NCI-H1092 (cell line): ENCODE results near the gene ST6GALNAC3.

Source experiments
- DNase-seq: peaks from one replicate; lab custom pipeline; 2025; lab: John Stamatoyannopoulos, UW

Gene ST6GALNAC3

DNA sequence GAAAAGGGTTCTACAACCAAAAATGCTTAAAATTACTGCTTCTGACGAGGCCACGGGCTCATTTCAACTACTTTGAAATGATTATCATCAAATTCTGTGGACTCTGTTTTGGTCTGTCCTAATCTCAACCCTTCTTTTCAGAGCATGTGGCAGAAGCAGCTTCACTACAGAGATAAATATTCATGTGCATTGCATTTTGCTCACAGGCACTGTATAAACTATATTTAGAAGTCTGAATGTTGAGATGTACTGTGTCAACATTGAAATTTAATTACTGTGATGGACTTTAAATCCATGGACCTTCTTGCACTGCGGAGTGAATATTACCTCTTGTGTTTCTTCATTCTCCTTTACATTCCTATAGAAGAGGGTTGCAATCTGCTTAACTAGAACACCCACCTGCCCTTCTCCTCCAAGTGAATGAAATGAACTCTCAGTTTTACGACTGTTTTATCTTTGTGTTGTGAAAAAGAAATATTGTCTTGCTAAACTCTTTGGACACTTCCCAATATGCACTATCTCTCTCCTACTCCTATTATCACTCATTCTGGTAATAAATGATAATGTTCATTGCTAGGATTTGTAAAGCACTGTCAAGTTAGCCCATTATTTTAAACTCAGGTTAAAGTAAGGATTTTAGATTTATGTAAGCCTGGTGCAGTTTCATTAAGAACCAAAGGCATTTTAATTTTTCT is 511.6 kb downstream of the ST6GALNAC3 start:
- DNase-seq = no peak

DNA sequence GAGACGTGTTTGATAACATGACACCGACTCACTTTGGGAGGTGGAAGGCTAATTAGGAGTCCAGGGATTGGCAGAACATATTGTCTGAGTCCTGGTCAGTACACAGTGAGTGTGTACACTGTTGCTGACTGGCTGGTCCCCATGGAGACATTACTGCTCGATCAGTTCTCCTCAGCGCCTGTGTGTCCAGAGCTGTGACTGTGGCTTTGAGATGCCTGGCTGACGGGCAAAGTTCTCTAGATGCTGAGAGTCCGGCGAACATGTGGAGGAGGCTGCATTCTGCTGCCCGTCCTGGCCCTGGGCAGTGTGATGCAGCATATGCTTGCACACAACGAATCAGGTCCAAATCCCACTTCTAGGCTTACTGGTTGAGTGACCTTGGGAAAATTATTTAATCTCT is 512.7 kb downstream of the ST6GALNAC3 start:
- peak; percentile 16 for DNase-seq

DNA sequence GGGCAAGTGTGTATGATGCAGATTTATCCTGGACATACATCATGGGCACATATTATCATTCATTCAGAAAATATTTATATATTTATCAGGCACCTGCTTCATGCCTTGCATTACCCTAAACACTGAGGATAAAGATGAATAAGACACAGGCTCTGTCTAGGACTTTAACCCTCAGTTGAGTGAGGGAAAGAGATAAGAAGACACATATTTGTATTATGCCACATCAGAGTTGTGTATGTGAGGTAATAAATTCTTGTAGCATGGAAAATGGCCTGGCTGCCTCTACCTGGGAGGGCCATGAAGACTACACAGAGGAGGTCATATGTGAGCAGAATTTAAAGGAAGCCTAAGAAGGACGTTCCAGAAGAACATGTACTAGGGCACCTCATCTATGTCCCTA is 516.9 kb downstream of the ST6GALNAC3 start:
- no peak for DNase-seq

DNA sequence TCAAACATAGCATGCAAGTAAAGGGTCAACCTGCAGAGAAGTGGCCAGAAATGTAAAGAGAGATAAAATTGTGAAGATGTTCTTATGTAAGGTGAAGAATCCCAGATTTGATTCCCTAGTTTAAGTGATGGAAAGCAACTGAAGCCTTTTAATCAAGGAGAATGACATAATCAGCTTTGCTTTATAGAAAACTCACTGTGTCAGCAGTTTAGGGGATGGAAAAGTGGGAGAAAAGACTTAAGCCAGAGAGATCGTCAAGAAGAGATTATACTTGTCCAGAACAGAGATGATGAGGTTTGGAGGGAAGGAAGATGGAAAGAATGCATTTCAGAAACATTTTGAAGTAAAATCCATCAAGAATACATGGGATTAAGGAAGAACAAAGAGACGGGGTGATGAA is 517.4 kb downstream of the ST6GALNAC3 start:
- no peak for DNase-seq

DNA sequence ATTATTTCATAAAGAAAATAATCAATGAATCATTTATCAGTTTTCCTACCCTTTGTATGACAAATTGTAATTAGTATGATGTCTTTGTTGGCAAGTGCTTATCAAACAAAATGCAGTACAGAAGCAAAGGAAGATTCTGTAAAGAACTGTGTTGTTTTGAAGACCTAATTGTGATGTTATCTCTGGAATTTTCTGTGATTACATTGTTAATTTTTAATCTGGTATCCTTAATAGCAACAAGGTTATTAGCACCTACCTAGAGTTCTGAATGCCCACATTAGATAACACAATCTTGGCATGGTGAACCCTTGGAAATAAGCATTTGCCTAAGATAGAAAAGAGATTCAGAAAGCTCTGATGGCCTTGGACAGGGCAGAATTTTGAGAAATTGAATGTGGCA is 518.6 kb downstream of the ST6GALNAC3 start:
- no peak for DNase-seq

DNA sequence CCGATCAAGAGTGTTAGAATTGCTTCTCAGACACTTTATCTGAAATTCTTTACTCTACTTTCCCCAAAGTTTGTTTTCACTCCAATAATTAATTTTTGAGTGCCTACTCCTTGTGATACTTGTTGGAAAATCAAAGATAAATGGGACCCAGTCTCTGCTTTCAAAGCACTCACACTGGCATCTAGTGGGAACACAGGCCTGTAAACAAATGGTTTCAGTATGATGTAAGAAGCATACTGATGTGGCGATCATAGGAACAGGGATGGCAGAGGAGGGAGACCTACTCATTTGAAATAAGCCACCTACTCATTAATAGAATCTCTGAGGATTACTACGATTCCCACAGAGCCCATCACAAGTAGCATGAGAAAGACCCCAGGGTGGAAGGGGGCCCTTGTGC is 519.1 kb downstream of the ST6GALNAC3 start:
- no peak for DNase-seq

DNA sequence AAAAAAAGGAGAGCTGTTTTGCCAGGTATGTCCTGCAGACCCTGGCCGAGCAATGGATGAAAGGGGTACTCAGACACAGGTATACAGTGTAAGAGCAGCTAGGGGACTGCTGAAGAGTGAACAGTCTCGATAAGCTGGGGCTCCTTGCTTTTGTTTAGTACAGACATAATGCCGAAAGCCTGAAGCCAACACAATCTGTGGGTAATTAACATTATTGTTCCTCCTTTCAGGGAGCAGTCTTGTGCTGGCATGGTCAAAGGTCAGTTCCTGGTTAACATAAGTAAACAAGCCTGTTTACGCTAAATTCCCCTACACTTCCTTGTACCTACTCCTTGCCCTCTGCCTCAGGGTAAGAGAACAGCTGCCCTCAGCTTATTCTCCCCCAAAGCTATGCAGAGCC is 520.5 kb downstream of the ST6GALNAC3 start:
- DNase-seq = no peak

DNA sequence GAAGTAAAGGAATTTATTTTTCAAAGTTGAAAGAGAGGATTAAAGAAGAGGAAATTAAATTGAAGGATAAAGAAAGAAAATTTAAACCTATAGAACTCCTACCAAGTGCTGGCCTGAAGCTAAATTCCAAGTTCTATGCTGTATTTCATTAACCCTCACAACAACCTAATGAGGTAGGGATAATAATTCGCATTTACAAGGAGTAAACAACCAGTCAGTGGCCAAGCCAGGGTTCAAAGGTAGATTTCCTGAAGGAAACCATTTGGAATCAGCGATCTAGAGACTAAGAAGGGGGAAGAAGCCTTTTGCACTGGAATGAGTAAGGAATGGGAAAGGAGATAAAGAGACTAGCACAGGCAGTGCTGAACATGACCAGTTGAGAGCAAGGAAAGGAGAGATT is 526.9 kb downstream of the ST6GALNAC3 start:
- no peak for DNase-seq

DNA sequence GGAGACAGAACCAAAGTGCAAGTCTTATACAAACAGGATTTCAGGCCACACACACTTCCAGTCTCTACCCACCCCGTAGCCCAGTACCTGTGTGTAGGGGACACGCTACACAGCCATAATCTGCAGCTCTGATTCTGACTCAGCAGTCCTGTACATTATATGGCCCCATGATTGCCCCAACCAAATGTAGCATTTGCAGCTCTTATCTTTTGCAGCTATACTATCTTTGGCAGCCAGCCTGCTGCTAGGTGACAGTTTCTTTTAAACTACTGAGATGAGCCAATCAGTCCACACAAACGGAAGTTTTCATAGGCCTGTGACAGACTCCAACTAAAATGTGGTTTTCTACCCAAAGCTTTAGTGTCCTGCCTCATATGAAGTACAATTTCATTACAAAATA is 533.2 kb downstream of the ST6GALNAC3 start:
- no peak for DNase-seq

DNA sequence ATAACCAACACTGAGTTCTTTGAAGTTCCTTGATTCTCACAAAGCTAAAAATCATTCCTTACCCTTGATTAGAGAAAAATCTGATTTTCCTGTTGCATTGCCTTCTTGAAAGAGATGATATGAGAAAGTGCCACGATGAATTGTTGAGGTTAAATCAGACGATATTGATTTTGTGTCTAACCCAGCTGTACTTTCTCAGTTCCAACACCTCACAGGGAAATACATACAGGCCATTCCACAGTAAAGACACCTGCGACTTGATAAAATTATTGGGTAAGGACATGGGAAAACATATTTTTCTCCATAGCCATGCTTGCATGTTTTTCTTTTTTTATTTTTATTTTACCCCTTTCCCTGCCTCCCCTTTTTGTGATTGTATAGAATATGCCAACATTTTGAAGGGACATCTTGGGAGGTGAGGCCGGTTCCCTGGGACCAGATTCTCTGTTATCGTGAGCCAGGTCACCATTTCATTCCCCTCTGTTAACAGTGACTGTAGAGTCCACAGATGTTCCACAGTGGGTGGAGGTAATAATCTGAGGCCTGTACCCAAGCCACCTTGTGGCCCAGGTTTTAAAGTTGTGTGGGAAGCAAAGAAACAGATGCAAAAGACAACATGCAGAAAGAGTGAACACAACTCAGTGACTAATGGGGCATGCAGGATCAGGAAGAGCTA is 537.4 kb downstream of the ST6GALNAC3 start:
- DNase-seq = no peak

DNA sequence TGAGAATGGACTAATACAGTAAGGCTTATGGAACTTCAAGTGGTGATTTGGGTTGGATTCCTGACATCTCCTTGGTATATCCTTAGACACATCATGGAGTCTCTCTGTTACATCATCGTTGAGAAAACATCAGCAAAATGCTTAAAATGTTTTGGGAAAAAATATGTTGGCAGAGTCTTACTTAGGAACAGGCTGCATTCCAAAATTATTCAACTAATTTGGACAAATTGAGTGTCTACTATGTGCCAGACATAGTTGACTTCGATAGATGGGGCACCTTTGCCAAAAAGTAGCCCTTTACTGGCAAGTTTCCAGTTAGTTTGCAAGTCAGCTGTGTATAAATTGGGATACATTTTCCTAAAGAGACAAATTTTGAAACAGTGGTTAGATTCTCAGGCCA is 539.3 kb downstream of the ST6GALNAC3 start:
- DNase-seq = no peak

DNA sequence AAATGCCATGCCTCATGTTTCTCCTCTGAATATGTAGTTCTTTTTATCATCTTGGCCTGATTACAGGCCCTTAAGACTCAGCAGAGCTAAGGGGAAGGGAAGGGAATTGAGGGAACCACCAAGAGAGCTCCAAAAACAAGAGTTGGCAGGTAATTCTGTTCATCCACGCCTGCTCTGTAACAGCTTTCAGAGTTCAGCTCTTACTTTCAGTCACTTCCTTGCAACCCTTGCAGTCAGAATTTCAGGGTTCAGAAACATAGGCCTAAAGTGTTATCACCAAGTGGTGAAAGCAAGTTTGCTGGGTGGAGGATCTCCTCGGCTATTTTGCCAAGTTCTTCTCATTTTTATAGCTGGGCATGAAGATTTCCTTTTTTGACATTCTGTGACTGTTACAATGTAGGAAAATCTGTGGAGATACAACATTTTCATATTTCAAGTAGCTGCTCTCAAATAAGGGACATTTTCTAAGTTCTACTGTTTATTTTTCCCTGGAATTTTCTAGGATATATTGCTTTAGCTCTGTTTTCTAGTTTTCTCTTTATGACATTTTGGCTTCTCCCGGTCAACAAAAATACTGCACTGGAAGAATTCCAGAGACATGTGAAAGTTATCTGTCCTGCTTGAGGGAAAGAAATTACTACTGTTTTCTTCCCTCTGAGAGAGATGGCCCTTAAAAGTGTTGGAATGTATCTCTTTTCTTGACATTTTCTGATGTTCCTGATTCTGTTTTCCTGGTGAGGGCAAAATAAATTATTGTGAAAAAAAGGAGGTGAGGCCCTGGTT is 540.9 kb downstream of the ST6GALNAC3 start:
- no peak for DNase-seq

DNA sequence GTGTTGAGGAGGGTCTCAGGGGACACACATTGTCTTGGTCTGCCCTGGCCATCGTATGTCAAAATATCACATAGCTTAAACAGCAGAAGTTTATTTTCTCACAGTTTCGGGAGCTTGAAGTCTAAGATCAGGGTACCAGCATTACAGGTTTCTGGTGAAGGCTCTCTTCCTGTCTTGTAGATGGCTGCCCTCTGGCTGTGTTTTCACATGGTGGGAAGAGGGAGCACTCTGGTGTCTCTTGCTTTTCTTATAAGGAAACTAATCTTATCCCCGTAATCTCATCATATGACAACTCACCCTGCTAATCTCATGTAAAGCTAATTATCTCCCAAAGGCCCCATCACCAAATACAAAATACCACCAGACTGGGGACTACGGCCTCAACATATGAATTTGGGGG is 545.8 kb downstream of the ST6GALNAC3 start:
- no peak for DNase-seq

DNA sequence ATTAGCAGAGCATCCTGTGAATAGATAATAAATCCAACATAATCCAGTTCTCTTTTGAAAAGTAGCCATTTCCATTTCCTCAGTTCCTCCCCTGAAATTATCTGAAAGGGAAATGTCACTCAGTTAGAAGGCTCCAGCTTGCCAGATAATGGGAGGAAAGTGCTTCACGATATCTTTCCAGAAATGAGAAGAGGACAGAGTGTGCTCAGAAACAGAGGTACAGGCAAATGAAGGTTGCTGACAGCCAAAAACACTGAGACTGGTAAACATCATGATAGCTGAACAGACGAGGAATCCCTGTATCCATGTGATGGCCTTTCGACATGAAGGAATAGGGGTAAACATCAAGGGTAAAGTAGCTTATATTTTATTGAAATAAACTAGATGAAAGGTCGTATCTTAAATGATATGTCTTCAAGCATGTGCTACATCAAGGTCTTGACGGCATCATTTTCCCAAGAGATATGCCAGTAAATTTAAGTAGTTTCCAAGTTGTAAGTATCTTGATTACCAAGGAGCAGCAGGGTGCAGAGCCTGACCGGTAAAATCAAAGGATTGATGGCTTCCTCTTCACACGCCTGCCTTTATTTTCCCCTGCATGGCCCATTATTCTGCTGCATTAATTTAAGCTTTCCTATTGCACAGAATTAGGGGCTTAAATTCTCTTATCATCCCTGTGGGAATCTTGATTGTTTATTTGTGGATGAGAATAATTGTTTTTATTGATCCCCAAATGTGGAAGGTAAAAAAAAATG is 548.4 kb downstream of the ST6GALNAC3 start:
- no peak for DNase-seq

DNA sequence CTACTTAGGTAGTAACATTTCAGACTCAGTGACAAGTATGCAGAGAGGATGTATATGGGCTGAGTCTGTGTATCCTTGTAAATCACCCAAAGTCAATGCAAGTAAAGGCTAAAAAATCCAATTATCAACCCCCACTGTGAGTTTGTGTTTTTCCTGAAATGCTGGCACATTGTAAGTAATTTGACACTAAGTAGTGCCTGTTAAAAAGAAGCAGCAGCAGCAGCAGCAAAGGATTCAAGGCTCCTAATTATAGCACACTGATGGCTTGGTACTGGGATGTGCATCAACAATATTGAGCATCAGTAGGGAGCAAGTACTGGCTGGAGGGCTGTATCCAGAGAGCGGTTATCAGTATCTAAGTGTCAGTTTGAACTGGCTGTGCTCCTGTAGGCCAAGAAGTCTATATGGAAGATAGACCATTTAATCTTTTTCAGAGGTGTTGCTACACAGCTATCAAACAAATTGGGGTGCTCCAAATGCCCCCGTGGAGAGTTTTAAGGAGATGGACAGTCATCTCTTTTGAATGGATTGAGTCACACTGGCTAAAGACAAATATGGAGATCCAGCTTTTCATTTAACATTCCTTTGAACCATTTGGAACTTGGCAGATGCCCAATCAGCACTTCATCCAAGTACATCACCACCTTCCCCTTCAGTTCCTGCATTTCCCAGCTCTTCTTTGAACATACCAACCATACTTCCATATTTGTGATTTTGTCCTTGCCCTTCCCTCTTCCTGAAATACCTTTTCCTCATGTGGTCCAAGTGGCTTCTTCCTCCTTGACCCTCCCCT is 551.5 kb downstream of the ST6GALNAC3 start:
- DNase-seq = no peak

DNA sequence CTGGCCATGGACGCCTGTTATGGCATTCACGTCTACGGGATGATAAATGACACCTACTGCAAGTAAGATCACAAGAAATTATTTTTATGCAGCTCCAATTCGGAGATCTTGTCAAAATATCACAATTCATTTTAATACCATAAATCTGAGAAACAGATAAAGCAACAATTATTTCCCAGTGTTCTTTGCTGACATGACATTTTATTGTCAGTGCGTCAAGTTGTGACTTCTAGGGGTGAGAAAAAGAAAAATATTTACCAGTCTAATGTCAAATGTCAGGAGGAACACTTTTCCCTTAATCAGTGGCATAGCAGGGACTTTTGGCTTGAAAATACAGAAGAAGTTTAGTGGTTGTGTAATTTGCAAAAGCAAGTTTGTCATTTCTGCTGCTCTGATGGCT is 553.0 kb downstream of the ST6GALNAC3 start:
- DNase-seq = no peak

DNA sequence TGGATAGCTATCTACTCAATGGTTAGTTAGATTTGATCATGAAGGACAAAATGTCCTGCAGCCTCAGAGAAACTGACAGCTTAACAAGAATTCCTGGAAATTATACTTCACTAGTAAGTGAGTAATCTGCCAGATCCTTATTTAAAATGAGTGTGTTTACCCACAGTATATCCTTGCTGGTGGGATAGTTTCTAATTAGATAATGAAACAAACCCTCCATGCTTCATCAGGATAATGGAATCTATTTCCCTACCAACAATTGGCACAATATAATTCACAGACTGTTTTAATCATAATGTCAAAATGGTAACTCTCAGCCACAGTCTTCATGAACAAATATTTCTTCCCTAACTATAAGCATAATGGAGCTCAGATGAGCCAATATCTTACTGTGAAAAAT is 553.4 kb downstream of the ST6GALNAC3 start:
- DNase-seq = no peak

DNA sequence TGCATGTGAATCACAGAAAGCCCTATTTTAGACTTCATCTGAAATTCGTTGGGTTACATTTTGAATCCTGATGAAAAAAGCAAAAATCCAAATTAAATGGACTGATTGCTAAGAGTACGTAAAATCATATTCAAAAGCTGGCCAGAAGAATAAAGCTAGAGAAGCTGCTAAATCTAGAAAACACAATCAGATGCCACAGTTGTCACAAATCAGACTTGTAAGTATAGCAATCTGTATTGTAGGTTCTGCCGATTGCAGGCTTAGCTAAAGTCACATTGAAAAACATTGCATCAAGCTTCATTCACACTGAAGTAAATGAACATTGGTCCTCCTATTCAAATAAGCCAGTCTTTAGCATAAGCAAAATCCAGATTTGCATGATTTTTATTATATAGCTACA is 557.6 kb downstream of the ST6GALNAC3 start:
- no peak for DNase-seq

DNA sequence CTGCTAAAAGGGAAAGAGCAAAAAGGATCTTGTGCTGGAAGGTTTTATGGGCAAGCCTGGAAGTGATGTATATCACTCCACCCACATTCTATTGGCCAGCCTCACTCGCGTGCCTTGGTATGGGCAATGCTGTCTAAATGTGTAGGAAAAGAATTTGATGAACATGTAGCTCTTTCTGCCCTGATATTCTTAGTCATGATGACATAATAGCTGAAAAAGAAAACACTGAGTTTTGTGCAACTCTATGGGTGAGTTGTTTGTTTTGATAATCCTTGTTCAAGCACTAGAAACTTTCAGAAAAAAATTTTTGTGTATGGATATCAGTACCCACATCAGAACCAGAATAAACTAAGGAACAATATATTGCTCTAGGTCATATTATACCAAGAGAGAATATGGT is 561.2 kb downstream of the ST6GALNAC3 start:
- DNase-seq = no peak

DNA sequence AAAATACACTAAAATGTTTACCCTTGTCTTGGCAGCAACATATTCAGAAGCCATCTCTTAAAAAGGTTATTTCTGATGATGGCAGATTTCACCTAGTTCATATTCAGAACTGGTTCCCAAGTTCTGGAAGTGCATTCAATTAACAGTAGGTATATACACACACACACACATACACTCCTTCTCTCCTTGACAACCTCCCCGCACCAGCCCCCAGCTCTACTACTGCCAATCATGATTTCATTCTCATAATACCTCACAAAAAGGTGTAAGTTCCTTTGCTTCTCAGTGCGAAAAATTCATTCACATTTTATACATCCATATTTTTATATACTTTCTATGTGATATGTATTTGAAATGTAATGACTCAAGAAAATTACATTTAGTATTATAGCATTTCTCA is 564.6 kb downstream of the ST6GALNAC3 start:
- DNase-seq = no peak

DNA sequence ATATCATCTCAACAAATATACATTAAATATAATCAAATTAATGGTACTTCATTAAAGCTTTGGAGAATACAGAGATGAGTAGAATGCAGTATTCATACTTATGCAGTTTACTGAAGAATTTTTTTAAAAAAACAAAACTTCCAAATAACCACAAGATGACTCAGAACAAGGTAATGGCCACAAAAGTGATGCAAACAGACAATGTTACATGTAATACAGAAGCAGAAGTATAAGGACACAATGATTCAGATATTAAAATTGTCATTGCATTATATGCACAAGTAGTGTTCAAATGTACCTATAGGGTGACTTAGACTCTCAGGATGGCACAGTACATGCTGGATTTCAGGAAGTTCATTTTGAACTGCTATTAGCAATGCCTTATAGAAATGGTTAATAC is 565.5 kb downstream of the ST6GALNAC3 start:
- no peak for DNase-seq

DNA sequence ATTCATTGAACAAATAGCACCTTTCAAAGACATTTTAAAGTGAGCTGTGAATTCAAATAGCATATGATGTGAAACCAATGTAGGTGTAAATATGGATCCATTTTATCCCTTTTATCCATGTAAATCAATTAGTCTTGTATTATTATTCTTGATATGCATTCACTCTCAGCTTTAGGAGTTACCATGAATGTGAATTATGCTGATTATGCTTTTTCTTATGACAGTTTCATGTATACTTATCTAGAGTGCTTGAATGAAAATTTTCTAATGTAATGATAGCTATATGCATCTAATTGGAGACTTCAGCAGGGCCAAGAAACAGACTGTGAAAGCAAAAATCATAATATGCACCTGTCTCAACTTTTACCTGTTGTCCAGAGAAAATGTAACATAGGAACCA is 566.2 kb downstream of the ST6GALNAC3 start:
- no peak for DNase-seq
